Endometrial microvascular endothelial cells (primary cell): ENCODE measurements around the gene SRMS. TPM values are rescaled to one million over a fixed set of nuclear protein-coding genes. Genes with fewer than 3 reads are reported as not detected.

ENCODE experiments used
- in situ Hi-C: cut with HindIII; loops from 2 replicates; pipeline ENCODE4 v1.10.0; 2017; ENCODE audit warnings: low sequenced_read_pairs, low pct_unique_long_range_greater_than_20kb; ENCODE audit errors: inconsistent ontology term
- total RNA-seq: library from RNA; depleted of rRNA; stranded (reverse); fragments of >200 nt; gene quantifications from one replicate; pipeline ENCODE4 v1.2.3, GENCODE V29; 2015; ENCODE audit errors: inconsistent ontology term

SRMS gene
- not detected for total RNA-seq

- in situ Hi-C loops = no loop called here
Measured at GRCh38 chr20:63547725-63548480, at the start of gene SRMS. SRMS (minus strand) TSS chr20:63547749; CDS start chr20:63547463, 286 bp downstream.

GRCh38 chr20:63596423-63596822 lies 48.9 kb upstream of the SRMS start:
- in situ Hi-C loops = no loop called here

GRCh38 chr20:63595416-63596127 lies 48.0 kb upstream of the SRMS start:
- in situ Hi-C loops = no loop called here

GRCh38 chr20:63594043-63594561 lies 46.6 kb upstream of the SRMS start:
- in situ Hi-C loops = no loop called here

- in situ Hi-C loops = no loop called here
Measured at GRCh38 chr20:63592661-63593060, 45.1 kb upstream of the SRMS start.

- in situ Hi-C loops = no loop called here
Measured at GRCh38 chr20:63591786-63592355, 44.3 kb upstream of the SRMS start.

- in situ Hi-C loops = no loop called here
Measured at GRCh38 chr20:63591147-63591533, 43.6 kb upstream of the SRMS start.

GRCh38 chr20:63590218-63591146 lies 42.9 kb upstream of the SRMS start:
- in situ Hi-C loops = no loop called here

GRCh38 chr20:63589261-63590217 lies 42.0 kb upstream of the SRMS start:
- in situ Hi-C loops = no loop called here

GRCh38 chr20:63588641-63589041 lies 41.1 kb upstream of the SRMS start:
- in situ Hi-C loops = no loop called here

GRCh38 chr20:63587776-63588591 lies 40.4 kb upstream of the SRMS start:
- in situ Hi-C loops = no loop called here

GRCh38 chr20:63587256-63587655 lies 39.7 kb upstream of the SRMS start:
- in situ Hi-C loops = no loop called here

GRCh38 chr20:63586797-63587196 lies 39.2 kb upstream of the SRMS start:
- in situ Hi-C loops = no loop called here

- in situ Hi-C loops = no loop called here
Measured at GRCh38 chr20:63585616-63586565, 38.3 kb upstream of the SRMS start.

- in situ Hi-C loops = no loop called here
Measured at GRCh38 chr20:63582382-63583063, 35.0 kb upstream of the SRMS start.
